Stomach (tissue), 19 donors: ENCODE measurements around the gene BRCA1. TPM values are rescaled to one million over a fixed set of nuclear protein-coding genes. Genes with fewer than 3 reads are reported as not detected.

Experiments used
- DNase-seq, 2 donors: peaks; one replicate each; pipeline versions ENCODE4 v3.0.0 to v3.0.0-alpha.2; 2013 to 2019
- H3K27ac ChIP-seq, 5 donors: fragments of 200-600 bp in 4 of 5; sonication (generic) in 4 of 5; one replicate each; pipeline ENCODE4 v1.5.1; 2013 to 2019; ENCODE audit warnings: mild to moderate bottlenecking in 1 of 5, moderate library complexity in 1 of 5
- H3K27me3 ChIP-seq, 3 donors: fragments of 200-600 bp; sonication (generic); one replicate each; pipeline ENCODE4 v1.5.1; 2017 to 2019; ENCODE audit warnings: mixed run types in 1 of 3
- H3K36me3 ChIP-seq, 4 donors: fragments of 200-600 bp; sonication (generic); 1 replicate in 3 of 4; 2 replicates in 1 of 4; pipeline ENCODE4 v1.5.1; 2016 to 2019
- H3K4me1 ChIP-seq, 4 donors: fragments of 200-600 bp; sonication (generic); one replicate each; pipeline ENCODE4 v1.5.1; 2016 to 2019
- H3K4me3 ChIP-seq, 4 donors: fragments of 200-600 bp; sonication (generic) in 3 of 4; one replicate each; pipeline ENCODE4 v1.5.1; 2016 to 2019; ENCODE audit warnings: mild to moderate bottlenecking in 1 of 4
- H3K9me3 ChIP-seq, 4 donors: fragments of 200-600 bp; sonication (generic); one replicate each; pipeline ENCODE4 v1.5.1; 2016 to 2019
- CTCF ChIP-seq, 7 experiments: fragments of 450-650 bp in 4 of 7; fragments of 200-600 bp in 3 of 7; sonication (generic) in 3 of 7; IDR thresholded peaks; one replicate each; pipeline ENCODE4 v1.5.1; 2016 to 2019; ENCODE audit warnings: antibody characterized with exemption in 7 of 7, control low read depth in 2 of 7, mild to moderate bottlenecking in 1 of 7
- EP300 ChIP-seq: sonication (generic); formaldehyde crosslinking; IDR thresholded peaks from one replicate; pipeline ENCODE4 v1.6.1; 2017; ENCODE audit warnings: antibody characterized with exemption
- POLR2A ChIP-seq, 4 donors: fragments of 450-650 bp; IDR thresholded peaks; one replicate each; pipeline ENCODE4 v1.6.1; 2016; ENCODE audit warnings: antibody characterized with exemption in 4 of 4, control low read depth in 2 of 4, mild to moderate bottlenecking in 1 of 4, moderate library complexity in 1 of 4
- POLR2AphosphoS5 ChIP-seq, 3 donors: sonication (generic); formaldehyde crosslinking; IDR thresholded peaks; one replicate each; pipeline ENCODE4 v1.6.1; 2016; ENCODE audit warnings: antibody characterized with exemption in 3 of 3
- WGBS, 5 donors: extraction: QIAGEN DNeasy Blood & Tissue Kit in 3 of 5; methylation state at CpG; one replicate each; pipeline versions ENCODE4 v1.1.5 to v1.1.7; 2013 to 2018; 5-methylcytosine and 5-hydroxymethylcytosine counted together
- intact Hi-C: fragments of 100-400 bp; cut with DNase I; formaldehyde crosslinking; loops from one replicate; pipeline ENCODE4 v1.15.1; 2023; ENCODE audit warnings: low total_unique reads
- long read RNA-seq, 10 donors: transcript quantifications; one replicate each; lab custom pipeline, GENCODE V29; 2026
- polyA plus RNA-seq, 3 donors: library from polyadenylated mRNA; stranded (reverse); fragments of 200-250 nt; gene quantifications; one replicate each; pipeline ENCODE4 v1.2.3, GENCODE V29; 2013
- total RNA-seq, 5 donors: library from RNA; depleted of rRNA; stranded (reverse); fragments of >200 nt; gene quantifications; one replicate each; pipeline versions ENCODE4 v1.1.0 to v1.2.3, GENCODE V29; 2014 to 2016
- donor health status: healthy with polysubstance abuse.
- donor health status: Bipolar disorder and iron deficiency.
- donor health status: healthy.

The BRCA1 gene
- total RNA-seq (10 to 100 TPM; 13.0 to 47.5 (median 25.8) TPM), polyA plus RNA-seq (1 to 10 TPM; 2.0 to 2.3 (median 2.1) TPM)
- long read RNA-seq, donor 1: 0 reads
- long read RNA-seq, donor 2, partial matches to known transcripts: 33 of 33 reads
- long read RNA-seq, donor 2, other reads (novel, unspliced or antisense): 0 of 33 reads
- long read RNA-seq, donor 3, partial matches to known transcripts: 8 of 8 reads
- long read RNA-seq, donor 3, other reads (novel, unspliced or antisense): 0 of 8 reads
- long read RNA-seq, donor 4: 0 reads
- long read RNA-seq, donor 5, partial matches to known transcripts: 0 of 1 reads
- long read RNA-seq, donor 5, other reads (novel, unspliced or antisense): 0 of 1 reads
- long read RNA-seq, donor 6, full-length matches to known transcripts: 2 of 167 reads
- long read RNA-seq, donor 6, partial matches to known transcripts: 140 of 167 reads
- long read RNA-seq, donor 6, other reads (novel, unspliced or antisense): 25 of 167 reads
- long read RNA-seq, donor 7, partial matches to known transcripts: 6 of 7 reads
- long read RNA-seq, donor 7, other reads (novel, unspliced or antisense): 0 of 7 reads
- long read RNA-seq, donor 8, partial matches to known transcripts: 0 of 1 reads
- long read RNA-seq, donor 8, other reads (novel, unspliced or antisense): 0 of 1 reads
- long read RNA-seq, donor 9: 0 reads
- long read RNA-seq, donor 10: 0 reads

GRCh38 chr17:43125133-43125966 lies at the start of gene BRCA1:
BRCA1 (minus strand) TSS chr17:43125364; CDS start chr17:43124096, 1,268 bp downstream.
- intact Hi-C loops: loop anchor here (5.0 to 10.0 kb wide), 2 partner anchors 47 to 101 kb away; partner anchors contain the start of genes NBR1, RND2 and VAT1
- H3K9me3 ChIP-seq: no peaks in the 10 kb centered on the region
- peak; percentile 93 to 99 for DNase-seq
- peak within 1 kb of the TSS; percentile 77 to 89 (median 85) for H3K27ac ChIP-seq
- peak within 1 kb of the TSS; percentile 57 to 80 (median 70) for H3K4me3 ChIP-seq
- H3K36me3 ChIP-seq: peaks cover 0 to 5% (median 0%) of the 10 kb centered on the region in 4 donors
- H3K27me3 ChIP-seq: no peaks in the 10 kb centered on the region
- no peak for TF ChIP-seq CTCF (IDR thresholded peaks at IDR 0.05)
- no peak for TF ChIP-seq POLR2A (IDR thresholded peaks at IDR 0.05)
- TF ChIP-seq EP300: no peak
- peak; percentile 63 to 90 (median 87) for TF ChIP-seq POLR2AphosphoS5 (IDR thresholded peaks at IDR 0.05)
- 1 to 2% (median 2%) methylated on average over 35 to 38 of the region's 38 CpGs for WGBS, 5 donors
- H3K4me1 ChIP-seq: peaks cover 20 to 56% (median 49%) of the 10 kb centered on the region in 4 donors

- TF ChIP-seq EP300: no peak
- peak in 1 of 3 donors; percentile 49 for TF ChIP-seq POLR2AphosphoS5 (IDR thresholded peaks at IDR 0.05)
- TF ChIP-seq POLR2A (IDR thresholded peaks at IDR 0.05): no peak
- TF ChIP-seq CTCF (IDR thresholded peaks at IDR 0.05): no peak
- Histone ChIP-seq H3K27me3 (no peaks in the 10 kb centered on the region), H3K4me3 (peak overlapping the region; percentile 65 to 81 (median 72)), H3K9me3 (no peaks in the 10 kb centered on the region), H3K4me1 (peaks cover 46 to 82% (median 69%) of the 10 kb centered on the region in 4 donors), H3K36me3 (peaks cover 0 to 14% (median 9%) of the 10 kb centered on the region in 4 donors), H3K27ac (peak overlapping the region; percentile 89 to 99 (median 95))
- intact Hi-C loops: loop anchor here (5.0 kb wide), 1 partner anchor 45 kb away; the partner anchor contains the start of gene BRCA1
- peak in 1 of 2 donors; percentile 91 for DNase-seq
- WGBS, 5 donors: 4 to 6% (median 4%) methylated on average over 12 of the region's 12 CpGs
These were observed 46.7 kb upstream of the BRCA1 start for GRCh38 chr17:43171586-43172487.

- Histone ChIP-seq H3K4me1 (peaks cover 45 to 74% (median 60%) of the 10 kb centered on the region in 4 donors), H3K4me3 (peak within 1 kb of the TSS; percentile 65 to 81 (median 72)), H3K27ac (peak within 1 kb of the TSS; percentile 89 to 99 (median 95)), H3K9me3 (no peaks in the 10 kb centered on the region), H3K36me3 (peaks cover 0 to 12% (median 5%) of the 10 kb centered on the region in 4 donors), H3K27me3 (no peaks in the 10 kb centered on the region)
- intact Hi-C loops: loop anchor here (5.0 kb wide), 1 partner anchor 44 kb away; the partner anchor contains the start of gene BRCA1
- peak in 2 of 4 donors; percentile 42 to 88 for TF ChIP-seq POLR2A (IDR thresholded peaks at IDR 0.05)
- no peak for TF ChIP-seq CTCF (IDR thresholded peaks at IDR 0.05)
- TF ChIP-seq POLR2AphosphoS5 (IDR thresholded peaks at IDR 0.05): peak; percentile 83 to 92 (median 83)
- WGBS, 5 donors: 0% methylated on average over 41 of the region's 41 CpGs
- DNase-seq: peak; percentile 97 to 99
These were observed 45.8 kb upstream of the BRCA1 start, which contains the start of gene NBR1 for GRCh38 chr17:43170766-43171585. NBR1 (plus strand) TSS chr17:43171214; CDS start chr17:43175800, 4,586 bp downstream.
